Dendritic cell treated with granulocyte-macrophage colony-stimulating factor and Interleukin-4, amounts not matched to agents 40 ng/mL and 50 ng/mL, for 4 days (primary cell): ENCODE results near the gene GMDS.

Experiments
- H3K27ac Mint-ChIP-seq: one replicate; pipeline ENCODE4 v1.8.0; 2022; ENCODE audit warnings: mild to moderate bottlenecking, mixed read lengths
- H3K27me3 Mint-ChIP-seq: one replicate; pipeline ENCODE4 v1.8.0; 2022; ENCODE audit warnings: mild to moderate bottlenecking, mixed read lengths
- H3K36me3 Mint-ChIP-seq: one replicate; pipeline ENCODE4 v1.8.0; 2022; ENCODE audit warnings: low read depth, mixed read lengths
- H3K4me1 Mint-ChIP-seq: one replicate; pipeline ENCODE4 v1.8.0; 2022; ENCODE audit warnings: low read depth, mixed read lengths
- H3K4me3 Mint-ChIP-seq: one replicate; pipeline ENCODE4 v1.8.0; 2022; ENCODE audit warnings: mild to moderate bottlenecking, moderate library complexity, mixed read lengths
- H3K9me3 Mint-ChIP-seq: one replicate; pipeline ENCODE4 v1.8.0; 2022; ENCODE audit warnings: mixed read lengths
- intact Hi-C: fragments of 100-400 bp; cut with micrococcal nuclease; formaldehyde crosslinking; loops from one replicate; pipeline ENCODE4 v1.15.0; 2022

GMDS gene

DNA sequence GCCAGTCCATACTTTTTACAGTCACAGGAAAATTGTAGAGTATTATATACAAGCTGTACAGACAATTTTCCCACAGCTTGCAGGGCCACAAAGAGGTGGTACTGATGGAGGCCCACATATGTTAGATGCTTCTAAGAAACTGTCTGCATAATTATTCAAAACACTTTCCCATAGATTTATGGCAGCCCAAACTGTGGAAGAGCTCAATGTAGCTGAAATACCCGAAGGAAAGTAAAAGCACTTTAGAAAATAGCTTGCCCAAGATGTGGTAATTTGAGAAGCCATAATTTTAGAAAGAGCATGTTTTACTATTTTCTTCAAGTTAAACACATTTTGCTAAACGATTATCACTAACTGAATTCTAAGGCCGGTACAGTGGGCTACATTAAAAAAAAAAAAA, 36.9 kb downstream of the GMDS start:
- Mint-ChIP-seq H3K4me1 (no peaks in the 10 kb centered on the region), H3K27ac (no peak overlapping the region), H3K9me3 (no peaks in the 10 kb centered on the region), H3K36me3 (no peaks in the 10 kb centered on the region), H3K4me3 (no peak overlapping the region), H3K27me3 (no peaks in the 10 kb centered on the region)
- intact Hi-C loops, result loop anchor here (10.0 kb wide), 2 partner anchors 146 to 236 kb away; no protein-coding TSS in a partner anchor

DNA sequence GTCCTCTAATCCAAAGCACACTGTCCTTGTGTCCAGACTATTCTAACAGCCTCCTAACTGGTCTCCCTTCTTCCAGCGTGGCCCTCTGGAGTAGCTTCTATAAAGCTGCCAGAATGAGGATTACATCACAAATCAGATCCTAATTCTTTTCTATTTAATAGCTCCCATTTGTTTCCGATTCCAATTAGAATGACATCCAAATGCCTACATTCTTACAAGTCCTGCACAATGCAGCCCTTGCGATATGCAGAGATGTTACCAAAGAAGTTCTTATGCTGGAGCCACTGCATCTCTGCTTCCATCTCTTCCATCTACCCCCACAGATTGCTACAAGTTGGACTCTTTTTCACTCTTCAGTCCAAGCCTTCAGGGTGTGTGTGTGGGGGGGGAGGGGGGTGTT, 40.0 kb downstream of the GMDS start:
- Mint-ChIP-seq H3K27me3 (no peaks in the 10 kb centered on the region), H3K4me1 (no peaks in the 10 kb centered on the region), H3K27ac (no peak overlapping the region), H3K9me3 (no peaks in the 10 kb centered on the region), H3K4me3 (no peak overlapping the region), H3K36me3 (no peaks in the 10 kb centered on the region)
- intact Hi-C loops, result loop anchor here (10.0 kb wide), 2 partner anchors 149 to 239 kb away; no protein-coding TSS in a partner anchor

DNA sequence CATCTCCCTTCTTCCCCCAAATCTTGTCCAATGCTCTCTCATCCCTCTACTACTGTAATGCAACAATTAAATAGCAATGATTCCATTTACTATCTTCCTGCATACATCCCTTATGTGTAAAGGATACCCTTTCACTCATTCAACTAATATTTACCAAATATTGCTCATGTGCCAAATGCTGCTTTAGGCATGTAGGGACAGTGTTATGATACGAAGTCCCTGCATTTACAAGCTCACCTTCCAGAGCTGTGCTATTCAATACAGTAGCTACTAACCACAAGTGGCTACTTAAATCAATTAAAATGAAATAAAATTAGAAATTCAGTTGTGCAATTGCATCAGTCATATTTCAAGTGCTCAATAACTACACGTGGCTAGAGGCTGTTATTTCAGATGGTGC, 41.1 kb downstream of the GMDS start:
- Mint-ChIP-seq H3K4me1 (no peaks in the 10 kb centered on the region), H3K4me3 (no peak overlapping the region), H3K36me3 (no peaks in the 10 kb centered on the region), H3K27me3 (no peaks in the 10 kb centered on the region), H3K27ac (no peak overlapping the region), H3K9me3 (no peaks in the 10 kb centered on the region)
- intact Hi-C loops, result loop anchor here (10.0 kb wide), 2 partner anchors 151 to 241 kb away; no protein-coding TSS in a partner anchor

DNA sequence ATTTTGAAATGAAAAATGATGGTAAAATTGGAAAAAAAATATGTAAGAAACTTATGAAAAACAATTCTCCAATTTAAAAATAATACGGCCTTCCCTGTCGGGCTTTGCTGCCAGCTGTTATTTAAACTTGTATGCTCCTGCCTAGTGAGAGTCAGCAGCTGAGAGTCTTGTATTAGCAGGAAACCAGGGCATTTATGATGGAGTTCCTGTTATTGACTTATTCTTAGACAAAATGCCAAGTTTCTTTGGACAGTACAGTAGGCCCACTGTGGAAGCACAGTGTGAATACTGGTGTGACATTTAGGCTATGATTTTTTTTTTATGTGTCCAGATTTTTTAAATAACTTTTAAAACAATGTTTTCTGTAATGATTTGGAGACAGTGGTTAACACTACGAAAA, 42.1 kb downstream of the GMDS start:
- intact Hi-C loops, result loop anchor here (10.0 kb wide), 2 partner anchors 152 to 242 kb away; no protein-coding TSS in a partner anchor
- H3K4me1 Mint-ChIP-seq, result no peaks in the 10 kb centered on the region
- H3K27ac Mint-ChIP-seq, result no peak overlapping the region
- H3K9me3 Mint-ChIP-seq, result no peaks in the 10 kb centered on the region
- no peaks in the 10 kb centered on the region for H3K27me3 Mint-ChIP-seq
- no peaks in the 10 kb centered on the region for H3K36me3 Mint-ChIP-seq
- no peak overlapping the region for H3K4me3 Mint-ChIP-seq

DNA sequence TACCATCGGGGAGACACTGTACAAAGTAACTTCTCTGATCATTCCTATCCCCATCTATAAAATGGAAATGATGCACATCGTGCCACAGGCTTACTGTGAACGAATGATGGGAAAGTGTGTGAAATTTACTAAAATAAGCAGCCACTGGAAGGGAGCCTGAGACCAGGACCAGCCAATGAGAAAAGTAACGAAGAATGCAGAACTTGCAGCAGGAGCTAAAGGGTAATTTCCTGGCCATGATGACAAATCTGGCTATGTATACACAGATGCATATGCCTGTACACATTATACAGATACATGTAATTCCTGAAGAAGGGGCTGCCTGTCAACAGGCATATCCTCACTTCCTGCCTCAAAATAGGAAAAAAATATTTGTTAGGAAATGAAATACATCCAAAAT, 47.4 kb downstream of the GMDS start:
- no peak overlapping the region for H3K4me3 Mint-ChIP-seq
- no peaks in the 10 kb centered on the region for H3K9me3 Mint-ChIP-seq
- no peak overlapping the region for H3K27ac Mint-ChIP-seq
- intact Hi-C loops, result loop anchor here (2.0 kb wide), 1 partner anchor 593 kb away; no protein-coding TSS in a partner anchor
- no peaks in the 10 kb centered on the region for H3K27me3 Mint-ChIP-seq
- H3K4me1 Mint-ChIP-seq, result peaks cover 15% of the 10 kb centered on the region
- no peaks in the 10 kb centered on the region for H3K36me3 Mint-ChIP-seq

DNA sequence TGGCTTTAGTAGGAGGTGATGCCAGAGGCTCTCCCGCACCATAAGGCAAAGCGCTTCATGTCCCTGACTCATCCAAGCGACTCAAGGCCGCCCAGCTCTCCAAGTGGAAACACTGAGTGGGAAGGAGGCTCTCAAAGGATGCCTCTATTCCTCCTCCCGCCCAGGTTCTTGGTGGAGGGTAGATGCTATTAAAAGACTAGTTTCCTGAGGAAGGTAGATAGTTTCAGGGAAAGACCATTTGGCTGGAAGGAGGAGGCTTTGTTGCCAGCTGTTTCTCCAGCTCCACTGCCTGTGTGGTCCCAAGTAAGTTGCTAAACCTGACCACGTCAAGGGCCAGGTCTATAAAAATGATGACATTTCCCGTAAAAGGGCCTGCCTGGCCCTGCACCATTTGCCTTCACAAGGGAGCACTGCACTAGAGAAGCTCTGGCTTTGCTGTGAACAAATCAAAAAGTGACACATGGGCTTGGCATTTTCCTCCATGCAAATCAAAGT, 48.2 kb downstream of the GMDS start:
- intact Hi-C loops, result loop anchor here (2.0 kb wide), 1 partner anchor 592 kb away; no protein-coding TSS in a partner anchor
- no peak overlapping the region for H3K27ac Mint-ChIP-seq
- H3K36me3 Mint-ChIP-seq, result no peaks in the 10 kb centered on the region
- no peak overlapping the region for H3K4me3 Mint-ChIP-seq
- peaks cover 21% of the 10 kb centered on the region for H3K4me1 Mint-ChIP-seq
- H3K9me3 Mint-ChIP-seq, result no peaks in the 10 kb centered on the region
- no peaks in the 10 kb centered on the region for H3K27me3 Mint-ChIP-seq

DNA sequence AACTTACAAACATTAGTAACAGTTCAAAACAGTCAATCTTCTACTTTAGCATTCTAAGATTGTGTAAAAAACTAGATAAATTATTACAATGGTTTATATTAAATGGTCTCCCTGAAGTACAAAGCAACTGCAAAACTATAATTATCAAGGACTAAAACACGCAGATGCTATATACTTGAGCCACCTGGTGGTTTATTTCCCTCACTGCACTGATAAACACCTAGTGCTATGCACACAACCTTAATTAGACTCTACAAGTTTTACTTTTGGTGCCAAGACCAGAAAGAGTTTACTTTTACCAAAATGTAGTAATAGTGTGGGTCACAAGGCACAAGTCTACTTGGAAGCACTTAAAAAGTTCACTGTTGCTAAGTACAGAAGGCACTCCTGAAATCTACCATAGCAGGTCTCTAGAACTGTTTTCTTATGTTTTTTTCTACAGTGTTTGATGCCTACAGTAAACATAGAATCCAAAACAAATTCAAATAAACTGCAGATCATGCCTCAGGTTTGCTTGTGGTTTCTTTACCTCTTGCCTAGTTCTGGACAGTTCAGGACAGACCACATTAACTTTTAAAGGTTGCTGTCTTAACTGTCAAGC, 49.2 kb downstream of the GMDS start:
- Mint-ChIP-seq H3K4me1 (peaks cover 21% of the 10 kb centered on the region), H3K27me3 (peaks cover 1% of the 10 kb centered on the region), H3K27ac (no peak overlapping the region), H3K36me3 (no peaks in the 10 kb centered on the region), H3K9me3 (no peaks in the 10 kb centered on the region), H3K4me3 (no peak overlapping the region)
- intact Hi-C loops, result loop anchor here (2.0 kb wide), 1 partner anchor 591 kb away; no protein-coding TSS in a partner anchor

DNA sequence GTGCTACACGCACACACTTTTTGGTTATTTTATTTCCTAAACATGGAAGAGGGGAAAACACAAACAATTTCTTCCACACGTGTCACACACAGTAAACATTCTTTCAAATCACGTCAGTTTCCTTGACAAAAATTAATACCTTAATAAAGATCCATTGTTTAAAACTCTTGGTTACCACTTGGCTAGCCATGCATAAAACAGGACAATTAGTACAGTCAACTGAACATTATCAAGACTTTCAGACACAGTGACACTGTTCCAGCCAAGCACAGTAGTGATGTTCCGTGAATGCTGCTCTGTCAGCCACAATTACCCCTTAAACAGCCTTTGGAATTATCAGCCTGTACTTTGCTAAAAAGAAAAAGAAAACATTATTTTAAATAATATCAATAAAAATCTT, 50.8 kb downstream of the GMDS start:
- Mint-ChIP-seq H3K4me3 (no peak overlapping the region), H3K9me3 (no peaks in the 10 kb centered on the region), H3K27ac (no peak overlapping the region), H3K4me1 (peaks cover 21% of the 10 kb centered on the region), H3K36me3 (no peaks in the 10 kb centered on the region), H3K27me3 (peaks cover 1% of the 10 kb centered on the region)
- intact Hi-C loops, result no loop called here

DNA sequence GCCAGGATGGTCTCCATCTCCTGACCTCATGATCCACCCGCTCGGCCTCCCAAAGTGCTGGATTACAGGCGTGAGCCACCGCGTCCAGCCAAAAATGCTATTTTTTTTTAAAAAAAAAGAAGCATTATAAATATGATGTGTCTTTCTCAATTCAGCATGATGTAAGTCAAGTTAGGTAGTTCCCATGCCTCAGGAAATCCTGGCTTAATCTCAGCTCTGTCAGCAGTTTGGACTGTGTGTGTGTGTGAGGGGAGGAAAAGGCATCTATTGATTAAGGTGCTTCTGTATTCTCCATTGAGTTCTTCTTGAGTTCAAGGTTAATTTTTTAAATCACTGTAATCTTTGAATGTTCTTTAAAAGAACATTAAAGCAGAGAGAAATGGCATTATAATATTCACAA, 51.5 kb downstream of the GMDS start:
- no peak overlapping the region for H3K4me3 Mint-ChIP-seq
- H3K9me3 Mint-ChIP-seq, result no peaks in the 10 kb centered on the region
- intact Hi-C loops, result no loop called here
- peaks cover 21% of the 10 kb centered on the region for H3K4me1 Mint-ChIP-seq
- no peak overlapping the region for H3K27ac Mint-ChIP-seq
- peaks cover 1% of the 10 kb centered on the region for H3K27me3 Mint-ChIP-seq
- H3K36me3 Mint-ChIP-seq, result no peaks in the 10 kb centered on the region

DNA sequence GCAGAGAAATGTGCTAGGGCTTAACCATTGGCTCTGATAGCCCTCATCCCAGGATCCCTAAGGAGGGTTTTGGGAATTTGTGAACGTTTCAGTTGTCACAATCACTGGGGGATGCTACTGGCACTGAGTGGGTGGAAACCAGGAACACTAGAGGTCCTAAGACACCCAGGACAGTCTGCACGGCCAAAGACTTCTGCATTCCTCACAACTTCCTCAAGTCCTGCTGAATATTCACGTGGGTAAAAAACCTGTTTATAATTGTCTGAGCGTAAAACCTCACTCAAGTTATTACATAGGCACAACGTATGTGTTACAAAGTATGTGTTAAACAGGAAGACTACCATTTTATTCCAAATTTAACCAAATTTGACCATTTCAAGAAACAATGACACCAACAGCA, 52.4 kb downstream of the GMDS start:
- Mint-ChIP-seq H3K27me3 (peaks cover 1% of the 10 kb centered on the region), H3K9me3 (no peaks in the 10 kb centered on the region), H3K4me3 (no peak overlapping the region), H3K27ac (no peak overlapping the region), H3K36me3 (no peaks in the 10 kb centered on the region), H3K4me1 (peaks cover 21% of the 10 kb centered on the region)
- intact Hi-C loops, result no loop called here

DNA sequence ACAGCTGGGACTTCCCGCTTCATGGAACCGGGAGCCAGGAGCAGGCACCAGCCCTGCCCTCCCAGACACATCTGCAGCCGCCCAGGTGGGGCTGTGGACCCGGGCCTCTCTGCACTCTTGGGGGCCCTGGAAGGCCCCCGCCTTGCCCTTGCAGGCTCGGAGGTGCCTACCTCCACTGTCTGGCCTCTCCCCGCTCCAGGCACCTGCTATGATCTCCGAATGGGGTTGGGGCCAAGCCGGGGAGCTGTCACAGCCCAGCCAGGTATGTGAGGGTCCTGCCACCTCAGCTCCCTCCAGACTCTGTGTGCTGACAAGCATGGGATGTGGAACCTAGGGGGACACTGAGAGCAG, 54.0 kb downstream of the GMDS start:
- no peak overlapping the region for H3K27ac Mint-ChIP-seq
- H3K4me3 Mint-ChIP-seq, result no peak overlapping the region
- H3K4me1 Mint-ChIP-seq, result peaks cover 11% of the 10 kb centered on the region
- no peaks in the 10 kb centered on the region for H3K36me3 Mint-ChIP-seq
- H3K27me3 Mint-ChIP-seq, result peaks cover 1% of the 10 kb centered on the region
- H3K9me3 Mint-ChIP-seq, result no peaks in the 10 kb centered on the region
- intact Hi-C loops, result no loop called here

DNA sequence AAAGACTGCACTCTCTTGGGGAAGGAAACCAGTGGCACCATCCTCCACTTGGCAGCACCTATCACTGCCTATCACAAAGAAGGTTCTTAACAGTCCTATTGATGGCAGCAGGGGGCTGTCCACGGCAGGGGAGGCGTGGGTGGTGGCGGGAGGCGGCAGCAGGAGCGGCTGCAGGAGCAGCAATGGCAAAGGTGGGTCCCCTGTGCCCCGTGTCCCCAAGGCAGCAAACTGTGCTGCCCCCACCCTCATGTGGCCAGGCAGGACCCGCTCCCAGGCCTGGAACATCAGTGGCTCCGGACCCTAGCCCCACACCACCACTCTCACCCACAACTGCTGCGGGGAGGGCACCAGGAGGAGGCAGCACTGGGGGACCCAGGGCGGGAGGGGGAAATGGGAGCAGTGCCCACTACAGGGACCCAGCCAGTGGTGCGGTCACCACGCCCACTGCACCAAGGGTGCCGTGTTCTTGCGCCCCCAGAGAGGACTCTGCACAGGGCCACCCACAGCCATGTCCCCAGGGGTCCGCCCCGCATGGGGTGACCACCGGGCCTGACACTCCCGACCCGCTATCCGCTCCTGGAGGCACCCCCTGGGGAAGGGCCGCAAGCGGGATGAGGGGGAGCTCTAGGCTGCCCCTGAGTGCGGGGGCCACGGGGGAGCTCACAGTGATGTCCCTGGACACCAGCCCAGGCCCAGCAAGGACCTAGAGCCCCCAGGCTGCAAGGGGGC, 54.6 kb downstream of the GMDS start:
- H3K27ac Mint-ChIP-seq, result no peak overlapping the region
- no peak overlapping the region for H3K4me3 Mint-ChIP-seq
- intact Hi-C loops, result no loop called here
- no peaks in the 10 kb centered on the region for H3K9me3 Mint-ChIP-seq
- peaks cover 11% of the 10 kb centered on the region for H3K4me1 Mint-ChIP-seq
- H3K36me3 Mint-ChIP-seq, result no peaks in the 10 kb centered on the region
- peaks cover 1% of the 10 kb centered on the region for H3K27me3 Mint-ChIP-seq

DNA sequence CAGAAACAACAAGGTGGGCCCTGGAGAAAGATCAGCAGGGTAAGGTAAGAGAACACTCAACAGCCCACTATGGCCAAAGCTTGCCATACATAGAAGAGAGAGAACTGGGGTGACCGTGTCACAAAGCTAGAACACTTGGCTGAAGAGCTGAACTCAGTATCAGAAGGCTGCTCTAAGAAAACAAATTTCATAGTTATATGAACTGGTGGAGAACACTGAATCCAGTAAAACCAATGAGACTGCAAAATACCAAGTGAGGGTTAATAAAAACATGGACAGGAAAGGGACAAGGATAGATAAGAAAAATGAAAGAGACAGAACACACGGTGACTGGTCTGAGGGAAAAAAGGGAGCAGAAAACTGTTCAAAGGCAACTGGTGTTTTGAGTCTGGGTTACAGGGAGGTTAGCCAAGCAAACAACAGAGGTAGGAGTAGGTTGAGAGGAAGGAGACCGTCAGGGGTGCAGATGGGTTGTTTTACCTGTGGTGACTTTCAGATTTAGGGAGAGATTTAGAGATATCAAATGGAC, 56.5 kb downstream of the GMDS start:
- Mint-ChIP-seq H3K36me3 (no peaks in the 10 kb centered on the region), H3K27me3 (peaks cover 1% of the 10 kb centered on the region), H3K9me3 (no peaks in the 10 kb centered on the region), H3K4me1 (peaks cover 11% of the 10 kb centered on the region), H3K4me3 (no peak overlapping the region), H3K27ac (no peak overlapping the region)
- intact Hi-C loops, result no loop called here

DNA sequence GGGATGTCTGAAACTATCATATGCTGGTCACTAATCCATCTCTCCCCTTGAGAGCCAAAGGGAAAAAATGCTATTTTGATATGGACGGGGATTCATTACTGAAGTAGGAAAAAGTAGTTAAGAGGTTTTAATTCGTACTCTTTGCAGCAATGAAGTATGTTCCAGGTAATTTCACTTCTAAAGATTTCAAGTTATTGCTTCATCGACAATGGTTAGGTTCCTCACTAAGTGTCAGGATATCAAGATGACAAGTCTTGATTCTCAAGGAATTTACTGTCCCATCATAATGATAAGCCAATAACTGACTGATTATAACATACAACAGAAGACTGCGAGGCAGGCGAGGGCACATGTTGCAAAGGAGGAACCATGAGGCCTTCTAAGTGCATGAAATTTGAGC, 57.0 kb downstream of the GMDS start:
- intact Hi-C loops, result no loop called here
- Mint-ChIP-seq H3K4me1 (peaks cover 11% of the 10 kb centered on the region), H3K27me3 (peaks cover 1% of the 10 kb centered on the region), H3K9me3 (no peaks in the 10 kb centered on the region), H3K4me3 (no peak overlapping the region), H3K27ac (no peak overlapping the region), H3K36me3 (no peaks in the 10 kb centered on the region)
